HG03139 (cell line): ENCODE results near the gene PRSS57.
"Not testable (repeated sequence)": the region's sequence is repeated elsewhere in the genome, so short reads cannot be mapped to it uniquely, and the experiment has no call there.

Source experiments
- ATAC-seq: cut with Tn5 transposase; IDR thresholded peaks from one replicate; pipeline ENCODE4 v1.9.1; 2021; ENCODE audit not compliant: unreplicated experiment

PRSS57 gene

GRCh38 chr19:723714-724113 is 28.5 kb upstream of the PRSS57 start:
- ATAC-seq, result no peak

DNA sequence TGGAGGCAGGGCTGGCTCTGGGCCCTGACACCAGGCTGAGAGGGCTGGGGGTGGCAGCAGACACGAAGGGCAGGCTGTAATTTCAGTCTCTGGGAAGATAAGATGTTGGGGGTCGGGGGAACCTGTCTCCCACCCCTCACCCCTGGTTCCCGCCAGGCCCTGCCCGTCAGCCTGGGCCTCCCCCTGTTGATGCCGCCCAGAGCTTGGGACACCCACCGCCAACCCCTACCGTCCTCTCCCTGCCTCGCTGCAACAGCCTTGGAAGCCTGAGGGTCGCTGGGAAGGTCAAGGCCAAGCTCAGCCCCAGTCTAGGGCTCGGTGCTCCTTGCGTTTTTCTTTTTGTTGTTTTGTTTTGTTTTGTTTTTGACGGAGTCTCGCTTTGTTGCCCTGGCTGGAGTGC is 28.0 kb upstream of the PRSS57 start:
- ATAC-seq, result no peak

DNA sequence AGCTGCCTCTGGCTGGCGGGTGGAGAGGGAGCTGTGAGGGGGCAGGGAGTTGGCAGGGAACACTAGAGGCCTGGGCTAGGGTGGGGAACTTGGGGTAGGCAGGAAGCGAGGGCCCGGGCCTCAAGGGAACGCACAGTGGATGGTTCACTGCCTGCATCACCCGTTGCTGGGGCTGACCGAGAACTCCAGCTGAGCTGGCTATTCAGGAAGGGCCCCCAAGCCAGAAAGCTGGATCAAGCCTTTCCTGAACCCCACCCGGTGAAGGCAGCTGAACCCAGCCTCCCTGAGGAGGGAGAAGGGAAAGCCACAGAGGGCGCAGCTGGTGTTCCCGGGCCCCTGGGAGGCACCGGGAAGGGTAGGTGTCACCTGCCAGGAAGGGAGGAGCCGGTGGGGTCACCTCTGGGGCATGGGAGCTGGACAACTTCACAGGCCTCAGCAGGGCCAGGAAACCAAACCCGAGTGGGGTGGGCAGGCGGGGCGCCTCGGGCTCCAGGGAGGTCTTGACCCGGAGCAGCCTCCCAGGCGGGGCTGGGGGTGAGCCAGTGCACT is 27.4 kb upstream of the PRSS57 start:
- ATAC-seq, result no peak

- ATAC-seq, result no peak
Observed at GRCh38 chr19:720345-721160, 25.3 kb upstream of the PRSS57 start.

- no peak for ATAC-seq
Observed at GRCh38 chr19:719636-720344, 24.5 kb upstream of the PRSS57 start.

- no peak for ATAC-seq
Observed at GRCh38 chr19:718991-719512, 23.8 kb upstream of the PRSS57 start.

GRCh38 chr19:718251-718951 is 23.1 kb upstream of the PRSS57 start:
- no peak for ATAC-seq

DNA sequence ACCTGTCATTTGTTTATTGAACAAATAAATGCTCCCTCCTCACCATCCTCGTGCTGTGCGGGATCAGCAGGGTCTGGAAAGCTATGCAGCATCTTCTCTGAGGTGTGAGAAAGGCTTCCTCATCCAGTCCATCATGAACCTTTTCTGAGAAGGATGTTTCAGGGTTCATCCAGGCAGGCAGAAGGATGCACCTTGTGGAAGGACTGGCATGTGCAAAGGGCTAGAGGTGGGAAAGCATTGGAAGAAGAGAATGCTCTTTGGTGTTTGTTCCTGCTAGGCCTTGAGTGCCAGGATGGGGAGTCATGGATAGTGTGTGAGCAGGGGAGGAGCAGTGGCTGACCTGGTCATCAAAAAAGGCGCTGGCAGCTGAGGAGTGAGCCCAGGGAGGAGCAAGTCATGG is 20.1 kb upstream of the PRSS57 start:
- no peak for ATAC-seq

DNA sequence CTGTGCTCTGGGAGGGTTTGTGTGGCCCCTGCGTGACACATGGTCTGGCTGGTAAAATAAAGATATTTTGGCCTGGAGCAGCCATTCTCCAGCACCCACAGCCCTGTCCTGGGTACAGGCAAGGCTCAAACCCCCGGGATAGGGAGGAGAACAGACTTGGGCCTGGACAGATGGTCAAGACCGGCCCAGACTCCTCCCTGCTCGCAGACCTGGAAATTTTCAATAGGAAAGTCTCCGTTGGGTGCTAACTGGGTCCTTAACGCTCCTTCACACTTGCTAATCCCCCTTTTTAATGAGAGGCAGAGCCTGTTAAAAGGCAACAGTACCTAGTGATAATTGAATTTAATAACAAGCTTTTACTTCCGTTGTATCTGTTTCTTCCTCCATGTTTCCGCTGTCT is 16.0 kb upstream of the PRSS57 start:
- no peak for ATAC-seq

DNA sequence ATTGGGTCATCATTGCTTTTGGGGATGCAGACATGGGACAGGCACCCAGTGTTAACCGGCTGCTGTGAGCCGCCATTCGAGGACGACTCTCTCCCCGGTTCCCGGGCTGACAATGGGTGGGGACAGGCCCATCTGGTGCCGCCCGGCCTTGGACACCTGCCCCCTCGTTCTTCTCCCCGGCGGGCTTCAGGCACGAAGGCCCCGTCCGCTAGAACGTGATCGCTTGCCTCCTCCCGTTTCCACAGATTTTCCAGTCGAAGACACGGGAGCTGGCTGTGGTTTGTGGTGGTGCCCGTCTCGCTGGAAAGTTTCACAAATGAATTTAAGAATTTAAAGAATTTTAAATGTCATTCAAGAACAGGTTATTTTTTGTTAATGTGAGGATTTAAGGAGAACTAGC is 15.5 kb upstream of the PRSS57 start:
- ATAC-seq, result no peak

- no peak for ATAC-seq
Observed at GRCh38 chr19:709965-710571, 14.8 kb upstream of the PRSS57 start.

DNA sequence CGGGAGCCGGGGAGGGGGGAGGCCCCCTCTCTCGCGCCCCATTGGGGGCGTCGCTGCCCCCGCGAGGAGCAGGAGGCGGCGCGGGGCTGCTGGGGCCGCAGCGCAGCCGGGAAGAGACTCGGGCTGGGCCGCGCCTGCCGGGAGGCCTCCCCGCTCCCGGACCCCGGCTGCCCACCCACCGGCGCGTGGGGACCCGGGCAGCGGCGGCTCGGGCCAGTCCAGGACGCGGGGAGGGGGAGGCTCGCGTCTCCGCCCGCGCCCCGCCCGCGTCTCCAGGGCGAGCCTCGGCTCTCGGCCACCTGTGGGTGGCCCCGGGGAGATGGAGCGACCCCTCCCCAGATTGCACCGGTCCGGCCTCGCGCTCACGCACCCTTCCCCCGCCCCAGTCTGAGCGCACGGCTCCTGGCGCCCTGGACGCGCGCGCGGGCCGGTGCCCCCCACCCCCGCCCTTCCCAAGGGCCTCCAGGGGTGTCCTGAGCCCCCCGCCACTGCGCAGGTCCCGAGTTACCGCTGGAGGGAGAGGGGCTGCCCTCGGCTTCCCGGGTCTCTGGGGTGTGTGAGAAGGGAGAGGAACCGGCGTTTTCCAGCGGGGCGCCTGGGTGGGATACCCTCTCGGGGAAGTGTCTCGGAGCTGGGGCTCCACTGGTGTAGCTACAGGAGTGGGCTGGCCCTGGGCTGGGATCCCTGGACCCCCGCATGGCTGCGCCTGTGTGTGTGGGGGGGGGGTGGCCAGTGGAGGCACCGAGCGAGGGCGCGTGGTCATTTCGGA is 14.1 kb upstream of the PRSS57 start:
- ATAC-seq, result no peak

- no peak for ATAC-seq
Observed at GRCh38 chr19:708154-709143, 13.2 kb upstream of the PRSS57 start, which contains the start of gene PALM. TSS of gene PALM (plus strand) at chr19:708935. CDS start at chr19:709147, 212 bp downstream.

GRCh38 chr19:704447-704741 is 9.1 kb upstream of the PRSS57 start:
- ATAC-seq, result no peak

DNA sequence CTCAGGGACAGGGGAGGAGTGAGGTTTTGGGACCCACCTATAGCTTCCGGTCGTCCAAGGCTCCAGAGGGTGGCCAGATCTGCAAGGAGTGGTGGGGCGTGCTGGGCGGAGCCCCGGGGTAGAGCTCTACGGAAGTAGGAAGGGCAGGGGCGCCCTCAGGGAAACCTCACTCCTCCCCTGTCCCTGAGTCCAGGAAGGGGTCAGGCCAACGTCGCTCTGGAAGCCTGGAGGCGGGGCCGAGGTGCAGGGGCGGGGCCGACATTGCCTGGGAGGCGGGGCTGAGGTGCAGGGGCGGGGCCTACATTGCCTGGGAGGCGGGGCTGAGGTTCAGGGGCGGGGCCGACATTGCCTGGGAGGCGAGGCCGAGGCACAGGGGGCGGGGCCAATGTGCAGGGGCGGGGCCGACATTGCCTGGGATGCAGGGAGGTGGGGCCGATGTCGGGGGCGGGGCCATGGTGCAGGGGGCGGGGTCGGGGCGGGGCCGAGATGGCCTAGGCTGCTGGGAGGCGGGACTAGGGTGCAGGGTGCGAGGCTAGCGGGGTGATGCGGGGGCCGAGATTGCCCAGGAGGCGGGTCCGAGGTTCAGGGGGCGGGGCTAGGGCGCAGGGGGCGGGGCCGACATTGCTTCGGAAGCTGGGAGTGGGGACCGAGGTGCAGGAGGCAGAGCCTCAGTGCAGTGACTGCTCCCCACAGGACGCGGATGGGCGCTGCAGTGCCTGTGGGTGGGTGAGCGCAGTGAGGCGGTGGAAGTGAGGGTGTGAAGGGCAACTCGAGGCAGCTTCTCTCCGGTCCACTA is 8.6 kb upstream of the PRSS57 start:
- no peak for ATAC-seq

DNA sequence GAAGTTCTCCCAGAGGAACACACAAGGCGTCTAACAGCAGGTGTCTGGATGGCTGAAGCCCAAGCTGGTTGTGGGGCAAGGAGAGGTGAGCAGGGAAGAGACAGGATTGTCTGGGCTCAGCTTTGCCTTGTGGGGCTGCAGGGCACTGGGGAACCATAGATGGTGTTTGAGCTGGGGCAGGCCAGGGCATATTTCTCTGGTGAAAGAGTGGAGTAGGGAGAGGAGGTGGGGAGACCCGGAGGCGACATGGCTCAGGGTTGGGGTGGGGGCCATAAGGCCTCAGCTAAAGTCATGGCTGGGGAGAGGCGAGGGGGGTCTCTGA is 8.0 kb upstream of the PRSS57 start:
- no peak for ATAC-seq

DNA sequence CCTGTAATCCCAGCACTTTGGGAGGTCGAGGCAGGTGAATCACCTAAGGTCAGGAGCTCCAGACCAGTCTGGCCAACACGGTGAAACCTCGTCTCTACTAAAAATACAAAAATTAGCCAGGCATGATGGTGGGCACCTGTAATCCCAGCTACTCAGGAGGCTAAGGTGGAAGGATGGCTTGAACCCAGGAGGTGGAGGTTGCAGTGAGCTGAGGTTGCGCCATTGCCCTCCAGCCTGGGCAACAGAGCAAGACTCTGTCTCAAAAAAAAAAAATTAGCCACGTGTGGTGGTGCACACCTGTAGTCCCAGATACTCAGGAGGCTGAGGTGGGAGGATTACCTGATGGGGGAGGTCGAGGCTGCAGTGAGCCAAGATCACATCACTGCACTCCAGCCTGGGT is 7.6 kb upstream of the PRSS57 start:
- not testable (repeated sequence) for ATAC-seq

DNA sequence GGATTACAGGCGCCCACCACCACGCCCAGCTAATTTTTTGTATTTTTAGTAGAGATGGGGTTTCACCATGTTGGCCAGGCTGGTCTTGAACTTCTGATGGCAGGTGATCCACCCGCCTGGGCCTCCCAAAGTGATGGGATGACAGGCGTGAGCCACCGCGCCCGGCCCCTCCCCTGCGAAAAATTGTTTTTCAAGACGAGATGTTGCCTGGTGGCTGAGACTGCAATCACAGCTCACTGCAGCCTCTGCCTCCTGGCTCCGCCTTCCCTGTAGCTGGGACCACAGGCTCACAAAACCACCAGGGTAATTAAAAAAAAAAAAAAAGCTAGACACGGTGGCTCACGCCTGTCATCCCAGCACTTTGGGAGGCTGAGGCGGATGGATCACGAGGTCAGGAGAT is 4.6 kb upstream of the PRSS57 start:
- not testable (repeated sequence) for ATAC-seq
